ENCODE data around the gene MS4A2. TPM values are rescaled to one million over a fixed set of nuclear protein-coding genes. Genes with fewer than 3 reads are reported as not detected.
"Not testable (repeated sequence)": the region's sequence is repeated elsewhere in the genome, so short reads cannot be mapped to it uniquely, and the experiment has no call there.

MS4A2 gene
- total RNA-seq, 6 experiments from 2014 or later = not detected

GRCh38 chr11:60087239-60087638, 1.2 kb upstream of the MS4A2 start:
- Mint-ChIP-seq H3K4me3 (no peak overlapping the region), H3K27me3 (ENCODE audit: insufficient read depth) (no peaks in the 10 kb centered on the region), H3K36me3 (ENCODE audit: low read depth) (no peaks in the 10 kb centered on the region), H3K27ac (no peak overlapping the region), H3K4me1 (ENCODE audit: low read depth) (no peaks in the 10 kb centered on the region), H3K9me3 (peaks cover 33% of the 10 kb centered on the region)
- DNase-seq = no peak
- no peak for TF ChIP-seq CTCF (IDR thresholded peaks at IDR 0.05)

- no peak for DNase-seq
- TF ChIP-seq CTCF (IDR thresholded peaks at IDR 0.05) = no peak
- Mint-ChIP-seq H3K4me3 (no peak overlapping the region), H3K36me3 (ENCODE audit: low read depth) (no peaks in the 10 kb centered on the region), H3K27me3 (ENCODE audit: insufficient read depth) (no peaks in the 10 kb centered on the region; the same call in 1 of the 2 replicates), H3K27ac (no peak overlapping the region), H3K4me1 (ENCODE audit: low read depth) (no peaks in the 10 kb centered on the region), H3K9me3 (peaks cover 18% of the 10 kb centered on the region)
Measured at GRCh38 chr11:60095477-60096120, 7.1 kb downstream of the MS4A2 start.

DNA sequence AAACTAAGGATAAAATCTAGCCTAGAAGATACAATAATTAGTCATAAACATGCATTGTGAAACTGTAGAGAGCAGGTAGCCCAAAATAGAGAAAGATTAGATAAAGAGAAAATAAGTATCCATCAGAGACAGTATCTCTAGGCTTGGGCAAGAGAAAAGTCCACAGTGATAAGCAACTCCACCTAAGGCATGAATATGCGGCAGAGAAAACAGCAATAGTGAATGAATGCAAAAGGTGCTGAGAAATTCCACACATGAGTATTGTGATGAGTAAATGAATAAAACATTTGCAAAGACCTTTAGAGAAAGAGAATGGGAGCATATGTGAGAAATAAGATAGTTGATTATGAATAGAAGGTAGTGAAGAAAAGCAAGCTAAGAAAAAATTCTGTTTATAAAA, 8.7 kb downstream of the MS4A2 start:
- H3K4me1 Mint-ChIP-seq (ENCODE audit: low read depth) = no peaks in the 10 kb centered on the region
- H3K36me3 Mint-ChIP-seq (ENCODE audit: low read depth) = no peaks in the 10 kb centered on the region
- no peak overlapping the region for H3K4me3 Mint-ChIP-seq
- DNase-seq = no peak
- H3K27me3 Mint-ChIP-seq (ENCODE audit: insufficient read depth) = no peaks in the 10 kb centered on the region; the same call in 1 of the 2 replicates
- H3K9me3 Mint-ChIP-seq = peaks cover 21% of the 10 kb centered on the region
- no peak overlapping the region for H3K27ac Mint-ChIP-seq
- TF ChIP-seq CTCF (IDR thresholded peaks at IDR 0.05) = no peak

GRCh38 chr11:60098508-60098907, 10.0 kb downstream of the MS4A2 start:
- TF ChIP-seq CTCF (IDR thresholded peaks at IDR 0.05) = no peak
- Mint-ChIP-seq H3K4me1 (ENCODE audit: low read depth) (no peaks in the 10 kb centered on the region), H3K9me3 (peaks cover 21% of the 10 kb centered on the region), H3K4me3 (no peak overlapping the region), H3K36me3 (ENCODE audit: low read depth) (no peaks in the 10 kb centered on the region), H3K27me3 (ENCODE audit: insufficient read depth) (no peaks in the 10 kb centered on the region; the same call in 1 of the 2 replicates), H3K27ac (no peak overlapping the region)
- DNase-seq = no peak

DNA sequence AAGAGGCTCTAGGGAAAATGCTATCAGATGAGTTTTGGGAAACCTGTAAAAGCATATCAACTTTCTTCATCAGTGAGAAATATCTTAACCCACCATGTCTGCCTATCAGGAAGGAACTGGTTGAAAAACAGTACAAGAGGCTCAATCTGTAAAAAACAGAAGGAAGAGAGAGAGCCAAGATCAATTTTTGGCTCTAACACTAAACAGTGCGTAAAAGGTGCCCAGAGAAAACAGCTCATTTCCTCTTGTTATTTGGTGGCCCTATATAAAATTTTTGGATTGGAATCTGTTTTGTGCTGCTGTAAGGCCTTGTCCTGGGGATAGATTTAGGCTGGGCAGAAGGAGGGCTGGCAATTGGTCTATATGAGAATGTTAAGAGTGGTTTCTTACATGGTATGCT, 12.1 kb downstream of the MS4A2 start:
- no peaks in the 10 kb centered on the region for H3K4me1 Mint-ChIP-seq (ENCODE audit: low read depth)
- H3K9me3 Mint-ChIP-seq = peaks cover 21% of the 10 kb centered on the region
- H3K27me3 Mint-ChIP-seq (ENCODE audit: insufficient read depth) = no peaks in the 10 kb centered on the region; the same call in 1 of the 2 replicates
- TF ChIP-seq CTCF (IDR thresholded peaks at IDR 0.05) = no peak
- no peak for DNase-seq
- no peak overlapping the region for H3K4me3 Mint-ChIP-seq
- no peaks in the 10 kb centered on the region for H3K36me3 Mint-ChIP-seq (ENCODE audit: low read depth)
- no peak overlapping the region for H3K27ac Mint-ChIP-seq

DNA sequence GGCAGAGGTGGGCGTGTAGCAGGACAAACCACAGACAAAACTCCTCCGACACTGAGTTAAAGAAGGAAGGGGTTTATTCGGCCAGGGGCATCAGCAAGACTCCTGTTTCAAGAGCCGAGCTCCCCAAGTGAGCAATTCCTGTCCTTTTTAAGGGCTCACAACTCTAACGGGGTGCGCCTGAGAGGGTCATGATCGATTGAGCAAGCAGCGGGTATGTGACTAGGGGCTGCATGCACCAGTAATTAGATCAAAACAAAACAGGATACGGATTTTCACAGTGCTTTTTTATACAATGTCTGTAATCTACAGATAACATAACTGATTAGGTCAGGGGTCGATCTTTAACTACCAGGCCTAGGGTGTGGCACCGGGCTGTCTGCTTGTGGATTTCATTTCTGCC, 12.9 kb downstream of the MS4A2 start:
- H3K36me3 Mint-ChIP-seq (ENCODE audit: low read depth); H3K27ac Mint-ChIP-seq; H3K27me3 Mint-ChIP-seq (ENCODE audit: insufficient read depth); DNase-seq; H3K4me3 Mint-ChIP-seq; H3K4me1 Mint-ChIP-seq (ENCODE audit: low read depth): not testable (repeated sequence)
- peaks cover 21% of the 10 kb centered on the region for H3K9me3 Mint-ChIP-seq

- DNase-seq; H3K27me3 Mint-ChIP-seq (ENCODE audit: insufficient read depth); H3K27ac Mint-ChIP-seq; H3K4me3 Mint-ChIP-seq; H3K36me3 Mint-ChIP-seq (ENCODE audit: low read depth); H3K4me1 Mint-ChIP-seq (ENCODE audit: low read depth); H3K9me3 Mint-ChIP-seq: not testable (repeated sequence)
Measured at GRCh38 chr11:60104471-60105115, 16.1 kb downstream of the MS4A2 start.

GRCh38 chr11:60108631-60109030, 20.2 kb downstream of the MS4A2 start:
- H3K36me3 Mint-ChIP-seq (ENCODE audit: low read depth); H3K4me1 Mint-ChIP-seq (ENCODE audit: low read depth); H3K4me3 Mint-ChIP-seq; H3K27ac Mint-ChIP-seq; DNase-seq; H3K27me3 Mint-ChIP-seq (ENCODE audit: insufficient read depth): not testable (repeated sequence)
- peaks cover 27% of the 10 kb centered on the region for H3K9me3 Mint-ChIP-seq

Measured in HFFc6 (cell line).